HepG2 (cell line): Measurements from ENCODE around the gene DPM2. TPM values are rescaled to one million over a fixed set of nuclear protein-coding genes. Genes with fewer than 3 reads are reported as not detected.

Experiments used
- RBFOX2 ChIP-seq: fragments of 200-400 bp; formaldehyde crosslinking; IDR thresholded peaks from 2 replicates; pipeline ENCODE4 v1.6.1; 2017; ENCODE audit warnings: low read depth, mild to moderate bottlenecking, low read length
- SAP130 ChIP-seq: IDR thresholded peaks from 2 replicates; pipeline ENCODE4 v1.6.1; 2016; ENCODE audit warnings: low read depth
- SMAD3 ChIP-seq: sonication (generic); formaldehyde crosslinking; IDR thresholded peaks from 2 replicates; pipeline ENCODE4 v1.4.0; 2020; ENCODE audit warnings: missing genetic modification reagents
- TBX2 ChIP-seq: sonication (generic); formaldehyde crosslinking; IDR thresholded peaks from 2 replicates; pipeline ENCODE4 v1.5.0; 2020; ENCODE audit warnings: missing genetic modification reagents, mild to moderate bottlenecking, borderline replicate concordance
- ZNF687 ChIP-seq: sonication (generic); formaldehyde crosslinking; IDR thresholded peaks from 2 replicates; pipeline ENCODE4 v1.5.1; 2020; ENCODE audit warnings: mild to moderate bottlenecking, missing genetic modification reagents, moderate library complexity
- polyA plus RNA-seq, 8 experiments: library from polyadenylated mRNA; depleted of rRNA in 3 of 8; stranded (reverse) in 7 of 8; unstranded in 1 of 8; fragments of >200 nt; fragmentation: Illumina TruSeq in 4 of 8; extraction: Trizol in 4 of 8; gene quantifications; 2 replicates each; pipeline versions ENCODE4 v1.2.1 to v1.2.3, GENCODE V29; 2011 to 2016; ENCODE audit warnings: low read depth in 4 of 8, missing spikeins in 1 of 8, mixed read lengths in 1 of 8; ENCODE audit not compliant: insufficient read depth in 1 of 8
- total RNA-seq, 5 experiments: library from RNA; depleted of rRNA; stranded (reverse); fragments of >200 nt; fragmentation: Illumina TruSeq; extraction: Trizol; gene quantifications; 2 replicates each; pipeline ENCODE4 v1.2.3, GENCODE V29; 2016; ENCODE audit warnings: low read depth in 1 of 5
- TF ChIP-seq, protein P1 (sequence below), 2 experiments: sonication (generic) in 1 of 2; formaldehyde crosslinking in 1 of 2; IDR thresholded peaks; 2 replicates each; pipeline versions ENCODE4 v1.4.0 to v1.6.1; 2018 to 2020; ENCODE audit warnings: missing genetic modification reagents in 2 of 2, borderline replicate concordance in 1 of 2, low read depth in 1 of 2, mild to moderate bottlenecking in 1 of 2, missing biosample characterization in 1 of 2
- TF ChIP-seq, protein P2 (sequence below): sonication (generic); formaldehyde crosslinking; IDR thresholded peaks from 2 replicates; pipeline ENCODE4 v1.4.0; 2020; ENCODE audit warnings: missing genetic modification reagents, low read depth, mild to moderate bottlenecking, borderline replicate concordance

The DPM2 gene
- total and polyA plus RNA-seq, 2 of the 13 experiments (the other 11 are each of a cell fraction or from before 2014, with no cell fraction given): 24.8 to 35.3 TPM

GRCh38 chr9:127977009-127977883, 39.6 kb upstream of the DPM2 start (continued):
- peak; percentile 3; the same call in 1 of the 2 replicates for TF ChIP-seq ZNF687 (CRISPR knock-in tag)
- TF ChIP-seq, protein P1, sequence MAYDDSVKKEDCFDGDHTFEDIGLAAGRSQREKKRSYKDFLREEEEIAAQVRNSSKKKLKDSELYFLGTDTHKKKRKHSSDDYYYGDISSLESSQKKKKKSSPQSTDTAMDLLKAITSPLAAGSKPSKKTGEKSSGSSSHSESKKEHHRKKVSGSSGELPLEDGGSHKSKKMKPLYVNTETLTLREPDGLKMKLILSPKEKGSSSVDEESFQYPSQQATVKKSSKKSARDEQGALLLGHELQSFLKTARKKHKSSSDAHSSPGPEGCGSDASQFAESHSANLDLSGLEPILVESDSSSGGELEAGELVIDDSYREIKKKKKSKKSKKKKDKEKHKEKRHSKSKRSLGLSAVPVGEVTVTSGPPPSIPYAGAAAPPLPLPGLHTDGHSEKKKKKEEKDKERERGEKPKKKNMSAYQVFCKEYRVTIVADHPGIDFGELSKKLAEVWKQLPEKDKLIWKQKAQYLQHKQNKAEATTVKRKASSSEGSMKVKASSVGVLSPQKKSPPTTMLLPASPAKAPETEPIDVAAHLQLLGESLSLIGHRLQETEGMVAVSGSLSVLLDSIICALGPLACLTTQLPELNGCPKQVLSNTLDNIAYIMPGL (CRISPR knock-in tag; IDR thresholded peaks at IDR 0.05; ENCODE audit: borderline replicate concordance in 1 of 2, low read depth in 1 of 2): 0 out of 4 replicates have a peak, but pooled peaks of 1 of the 2 experiments have one; percentile 6
- TF ChIP-seq TBX2 (CRISPR knock-in tag): 0 out of 2 replicates have a peak, but pooled peaks have one; percentile 26
- peak; percentile 32; the same call in 1 of the 2 replicates for TF ChIP-seq SAP130 (CRISPR knock-in tag)
- TF ChIP-seq RBFOX2: no peak
- TF ChIP-seq, protein P2, sequence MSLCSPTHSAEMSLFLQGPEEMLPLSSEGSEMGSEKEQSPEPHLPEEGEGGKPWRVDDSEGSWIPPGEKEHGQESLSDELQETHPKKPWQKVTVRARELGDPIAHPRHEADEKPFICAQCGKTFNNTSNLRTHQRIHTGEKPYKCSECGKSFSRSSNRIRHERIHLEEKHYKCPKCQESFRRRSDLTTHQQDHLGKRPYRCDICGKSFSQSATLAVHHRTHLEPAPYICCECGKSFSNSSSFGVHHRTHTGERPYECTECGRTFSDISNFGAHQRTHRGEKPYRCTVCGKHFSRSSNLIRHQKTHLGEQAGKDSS (CRISPR knock-in tag): 0 out of 2 replicates have a peak, but pooled peaks have one; percentile 30
- 0 out of 2 replicates have a peak, but pooled peaks have one; percentile 24 for TF ChIP-seq SMAD3 (CRISPR knock-in tag)
